Gastrocnemius medialis (tissue), 4 donors: Measurements from ENCODE around the gene MYO3B.

Experiments
- POLR2A ChIP-seq, 2 donors: fragments of 450-650 bp; IDR thresholded peaks; one replicate each; pipeline ENCODE4 v1.6.1; 2017; ENCODE audit warnings: antibody characterized with exemption in 2 of 2, mild to moderate bottlenecking in 2 of 2, moderate library complexity in 2 of 2
- TF ChIP-seq, protein P1 (sequence below), 5 experiments: fragments of 450-650 bp in 3 of 5; fragments of 200-600 bp in 2 of 5; sonication (generic) in 2 of 5; IDR thresholded peaks in 4 of 5; conservative IDR thresholded peaks in 1 of 5; 1 replicate in 4 of 5; 2 replicates in 1 of 5; pipeline ENCODE4 v1.5.1; 2016 to 2019; ENCODE audit warnings: antibody characterized with exemption in 5 of 5, mild to moderate bottlenecking in 3 of 5, moderate library complexity in 3 of 5

- TF ChIP-seq, protein P1, sequence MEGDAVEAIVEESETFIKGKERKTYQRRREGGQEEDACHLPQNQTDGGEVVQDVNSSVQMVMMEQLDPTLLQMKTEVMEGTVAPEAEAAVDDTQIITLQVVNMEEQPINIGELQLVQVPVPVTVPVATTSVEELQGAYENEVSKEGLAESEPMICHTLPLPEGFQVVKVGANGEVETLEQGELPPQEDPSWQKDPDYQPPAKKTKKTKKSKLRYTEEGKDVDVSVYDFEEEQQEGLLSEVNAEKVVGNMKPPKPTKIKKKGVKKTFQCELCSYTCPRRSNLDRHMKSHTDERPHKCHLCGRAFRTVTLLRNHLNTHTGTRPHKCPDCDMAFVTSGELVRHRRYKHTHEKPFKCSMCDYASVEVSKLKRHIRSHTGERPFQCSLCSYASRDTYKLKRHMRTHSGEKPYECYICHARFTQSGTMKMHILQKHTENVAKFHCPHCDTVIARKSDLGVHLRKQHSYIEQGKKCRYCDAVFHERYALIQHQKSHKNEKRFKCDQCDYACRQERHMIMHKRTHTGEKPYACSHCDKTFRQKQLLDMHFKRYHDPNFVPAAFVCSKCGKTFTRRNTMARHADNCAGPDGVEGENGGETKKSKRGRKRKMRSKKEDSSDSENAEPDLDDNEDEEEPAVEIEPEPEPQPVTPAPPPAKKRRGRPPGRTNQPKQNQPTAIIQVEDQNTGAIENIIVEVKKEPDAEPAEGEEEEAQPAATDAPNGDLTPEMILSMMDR (IDR thresholded peaks at IDR 0.05 in 4 of 5, conservative IDR thresholded peaks at IDR 0.05 in 1 of 5), result no peak
- no peak for TF ChIP-seq POLR2A (IDR thresholded peaks at IDR 0.05)
Observed at GRCh38 chr2:170222842-170223241, 44.9 kb downstream of the MYO3B start.
